GM18867 (cell line): ENCODE results near the gene SLC38A3.
"Not testable (repeated sequence)": the region's sequence is repeated elsewhere in the genome, so short reads cannot be mapped to it uniquely, and the experiment has no call there.

Experiments used
- ATAC-seq: cut with Tn5 transposase; IDR thresholded peaks from one replicate; pipeline ENCODE4 v1.9.1; 2021; ENCODE audit warnings: mild to moderate bottlenecking, moderate library complexity; ENCODE audit not compliant: unreplicated experiment

The SLC38A3 gene

GRCh38 chr3:50229490-50229889, 24.4 kb downstream of the SLC38A3 start:
- no peak for ATAC-seq

- ATAC-seq: no peak
These were observed 25.2 kb downstream of the SLC38A3 start for GRCh38 chr3:50230104-50230793.

- ATAC-seq: no peak
These were observed 25.7 kb downstream of the SLC38A3 start for GRCh38 chr3:50230794-50231125.

- ATAC-seq: no peak
These were observed 26.5 kb downstream of the SLC38A3 start for GRCh38 chr3:50231581-50231980.

- no peak for ATAC-seq
These were observed 27.2 kb downstream of the SLC38A3 start for GRCh38 chr3:50232303-50232702.

GRCh38 chr3:50233176-50233575, 28.1 kb downstream of the SLC38A3 start:
- ATAC-seq: no peak

GRCh38 chr3:50235716-50236483, 30.8 kb downstream of the SLC38A3 start, which contains the start of gene GNAI2:
Gene GNAI2, plus strand, starts transcription at chr3:50236204. Its CDS starts 132 bp downstream, at chr3:50236336.
- ATAC-seq: peak; percentile 88

- ATAC-seq: no peak
These were observed 31.5 kb downstream of the SLC38A3 start for GRCh38 chr3:50236484-50237132.

GRCh38 chr3:50237133-50237651, 32.1 kb downstream of the SLC38A3 start:
- no peak for ATAC-seq

- peak; percentile 36 for ATAC-seq
These were observed 32.9 kb downstream of the SLC38A3 start for GRCh38 chr3:50237754-50238548.

- ATAC-seq: no peak
These were observed 33.5 kb downstream of the SLC38A3 start for GRCh38 chr3:50238549-50239026.

GRCh38 chr3:50239649-50240048, 34.6 kb downstream of the SLC38A3 start:
- ATAC-seq: no peak

- ATAC-seq: no peak
These were observed 36.1 kb downstream of the SLC38A3 start for GRCh38 chr3:50241163-50241562.

- no peak for ATAC-seq
These were observed 36.8 kb downstream of the SLC38A3 start for GRCh38 chr3:50241713-50242380.

- no peak for ATAC-seq
These were observed 37.3 kb downstream of the SLC38A3 start for GRCh38 chr3:50242381-50242770.

GRCh38 chr3:50242851-50243542, 37.9 kb downstream of the SLC38A3 start:
- no peak for ATAC-seq

- ATAC-seq: no peak
These were observed 38.4 kb downstream of the SLC38A3 start for GRCh38 chr3:50243543-50243895.

GRCh38 chr3:50244813-50245212, 39.7 kb downstream of the SLC38A3 start:
- not testable (repeated sequence) for ATAC-seq

- ATAC-seq: no peak
These were observed 40.2 kb downstream of the SLC38A3 start for GRCh38 chr3:50245251-50245745.
